ENCODE results near the gene TEX22.

TEX22 gene

DNA sequence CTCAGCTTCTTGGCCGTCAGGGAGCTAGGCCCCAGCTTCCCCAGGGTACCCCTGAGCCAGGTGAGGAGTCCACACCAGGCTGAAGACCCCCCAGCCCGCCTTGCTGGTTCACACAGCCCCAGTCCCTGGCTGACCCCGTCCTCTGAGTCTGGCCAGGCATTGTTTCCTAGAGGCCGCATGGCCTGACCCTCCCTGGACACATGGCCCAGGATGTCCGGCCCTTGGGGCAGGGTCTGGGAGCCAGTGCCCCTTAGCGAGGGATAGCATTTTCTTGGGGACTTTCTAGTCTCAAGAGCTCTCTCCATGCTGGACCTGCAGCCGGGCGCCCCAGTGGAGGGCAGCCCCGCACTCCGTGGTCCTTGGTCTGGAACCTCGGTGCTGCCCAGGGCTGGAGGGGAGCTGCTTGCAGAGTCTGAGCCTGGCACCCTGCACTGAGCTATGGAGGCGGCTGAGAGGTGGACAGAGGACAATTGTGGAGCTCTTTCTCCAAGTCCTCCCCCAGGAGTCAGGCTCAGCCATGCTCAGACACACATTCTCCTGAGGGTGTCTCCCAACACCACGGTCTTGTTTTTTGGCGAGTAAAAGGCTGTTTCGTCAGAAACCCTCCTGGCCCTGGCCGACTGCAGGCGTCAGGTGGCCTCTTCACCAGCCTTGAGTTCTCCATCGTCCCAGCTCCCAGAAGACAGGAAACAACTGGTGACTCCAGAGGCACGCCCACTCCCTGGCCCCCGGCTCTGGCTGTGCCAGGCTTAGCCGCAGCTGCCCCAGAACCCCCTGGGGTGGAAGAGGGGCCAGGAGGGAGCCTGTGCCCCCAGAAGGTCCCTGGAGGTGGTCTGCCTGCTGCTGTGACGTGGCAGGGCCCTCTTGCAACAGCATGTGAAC lies 58.6 kb downstream of the TEX22 start:
- DNase-seq (ENCODE audit: low spot score) = no peak

DNA sequence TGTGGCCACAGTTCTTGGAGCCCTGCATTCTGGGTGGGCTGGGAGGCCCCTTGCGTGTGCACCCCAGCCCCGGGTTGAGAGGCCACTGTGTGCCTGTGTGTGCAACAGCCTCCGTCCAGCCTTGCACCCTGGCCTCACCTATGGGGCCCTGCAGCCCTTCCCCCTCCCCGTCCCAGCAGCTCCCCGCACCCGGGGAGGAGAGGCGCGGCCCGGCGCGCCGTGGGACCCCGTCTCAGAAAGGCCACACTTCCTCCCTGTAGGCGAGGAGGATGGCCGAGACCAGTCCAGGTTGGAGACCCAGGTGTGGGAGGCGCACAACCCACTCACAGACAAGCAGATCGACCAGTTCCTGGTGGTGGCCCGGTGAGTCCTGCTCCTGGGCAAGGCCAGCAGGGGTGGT lies 59.7 kb downstream of the TEX22 start:
- DNase-seq (ENCODE audit: low spot score) = no peak

DNA sequence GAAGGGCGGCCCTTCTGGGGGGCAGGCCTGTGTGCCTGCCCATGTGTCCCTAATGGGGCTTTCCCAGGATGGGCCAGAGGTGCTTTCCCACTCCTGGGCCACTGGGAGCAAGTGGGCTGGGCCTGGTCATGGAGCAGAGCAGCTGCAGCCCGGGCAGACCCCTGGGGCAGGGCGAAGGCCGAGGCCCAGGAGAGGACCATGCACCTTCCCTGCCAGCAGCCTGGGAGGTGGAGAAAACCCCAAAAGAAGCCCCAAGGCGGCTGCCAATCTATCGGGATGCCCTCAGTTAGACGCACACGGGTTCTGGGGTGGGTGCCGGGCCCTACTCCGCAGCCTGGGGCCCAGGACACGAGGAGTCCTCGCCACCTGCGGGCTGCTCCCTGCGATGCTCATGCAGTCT lies 60.2 kb downstream of the TEX22 start:
- no peak for DNase-seq (ENCODE audit: low spot score)

DNA sequence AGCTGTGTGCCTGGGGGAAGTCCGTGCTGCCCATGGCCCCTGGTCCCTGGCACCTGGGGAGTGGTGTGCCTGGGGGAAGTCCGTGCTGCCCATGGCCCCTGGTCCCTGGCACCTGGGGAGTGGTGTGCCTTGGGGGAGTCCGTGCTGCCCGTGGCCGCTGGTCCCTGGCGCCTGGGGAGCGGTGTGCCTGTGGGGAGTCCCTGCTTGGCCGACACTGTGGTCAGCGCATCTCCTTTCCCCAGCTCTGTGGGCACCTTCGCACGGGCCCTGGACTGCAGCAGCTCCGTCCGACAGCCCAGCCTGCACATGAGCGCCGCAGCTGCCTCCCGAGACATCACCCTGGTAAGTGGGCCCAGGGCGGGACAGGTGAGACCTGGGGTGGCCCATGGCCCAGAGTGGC lies 61.8 kb downstream of the TEX22 start:
- no peak for DNase-seq (ENCODE audit: low spot score)

DNA sequence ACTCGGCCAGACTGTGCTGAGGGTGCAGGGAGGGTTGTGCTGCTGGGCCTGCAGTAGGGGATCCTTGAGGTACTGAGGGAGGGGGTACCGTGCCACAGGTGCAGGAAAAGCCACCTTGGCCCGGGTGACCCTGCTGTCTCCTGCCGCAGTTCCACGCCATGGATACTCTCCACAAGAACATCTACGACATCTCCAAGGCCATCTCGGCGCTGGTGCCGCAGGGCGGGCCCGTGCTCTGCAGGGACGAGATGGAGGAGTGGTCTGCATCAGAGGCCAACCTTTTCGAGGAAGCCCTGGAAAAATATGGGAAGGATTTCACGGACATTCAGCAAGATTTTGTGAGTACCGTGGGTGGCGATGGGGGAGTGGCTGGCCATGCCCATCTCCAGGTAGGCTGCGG lies 62.3 kb downstream of the TEX22 start:
- no peak for DNase-seq (ENCODE audit: low spot score)

DNA sequence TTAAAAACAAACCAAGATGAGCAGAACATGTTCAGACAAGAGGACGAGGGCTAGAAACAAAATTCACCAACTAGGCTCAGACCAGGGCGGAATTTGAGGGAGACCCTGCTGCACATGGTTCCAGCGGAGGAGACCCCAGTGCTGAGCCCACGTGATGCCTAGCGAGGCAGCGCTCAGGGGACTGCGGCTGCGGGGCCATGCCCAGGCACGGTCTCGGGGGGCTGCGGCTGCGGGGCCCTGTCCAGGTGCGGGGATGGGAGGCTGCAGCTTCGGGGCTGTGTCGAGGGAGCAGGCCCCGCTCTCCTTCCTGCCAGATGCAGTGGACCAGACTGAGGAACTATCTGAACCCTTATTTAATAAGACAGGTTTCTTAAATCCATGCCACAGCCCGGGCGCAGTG lies 63.6 kb downstream of the TEX22 start:
- DNase-seq (ENCODE audit: low spot score) = no peak

All from pons (tissue), 1 donor.